ENCODE data around the gene SLC39A9.

DNA sequence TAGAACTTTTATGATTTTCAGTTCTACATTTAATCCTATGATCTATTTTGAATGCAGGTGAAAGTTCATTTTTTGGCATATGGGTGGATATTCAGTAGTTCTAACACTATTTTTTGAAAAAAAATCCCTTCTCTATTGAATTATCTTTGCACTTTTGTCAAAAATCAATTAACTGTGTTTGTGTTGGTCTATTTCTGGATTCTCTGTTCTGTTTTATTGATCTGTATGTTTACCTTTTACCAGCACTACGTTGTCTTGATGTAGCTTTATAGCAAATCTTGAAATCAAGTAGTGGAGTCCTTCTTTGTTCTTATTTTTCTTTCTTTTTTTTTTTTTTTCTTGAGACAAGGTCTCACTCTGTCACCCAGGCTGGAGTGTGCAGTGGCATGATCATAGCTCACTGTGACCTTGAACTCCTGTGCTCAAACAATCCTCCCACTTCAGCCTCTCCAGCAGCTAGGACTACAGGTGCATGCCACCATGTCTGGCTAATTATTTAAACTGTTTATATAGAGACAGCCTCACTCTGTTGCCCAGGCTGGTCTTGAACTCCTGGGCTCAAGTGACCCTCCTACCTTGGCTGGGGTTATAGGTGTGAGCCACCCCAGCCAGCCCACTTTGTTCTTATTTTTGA lies 31.9 kb downstream of the SLC39A9 start:
- peak; percentile 31 to 48 for TF ChIP-seq RXRA (IDR thresholded peaks at IDR 0.05)
- TF ChIP-seq, protein P1, sequence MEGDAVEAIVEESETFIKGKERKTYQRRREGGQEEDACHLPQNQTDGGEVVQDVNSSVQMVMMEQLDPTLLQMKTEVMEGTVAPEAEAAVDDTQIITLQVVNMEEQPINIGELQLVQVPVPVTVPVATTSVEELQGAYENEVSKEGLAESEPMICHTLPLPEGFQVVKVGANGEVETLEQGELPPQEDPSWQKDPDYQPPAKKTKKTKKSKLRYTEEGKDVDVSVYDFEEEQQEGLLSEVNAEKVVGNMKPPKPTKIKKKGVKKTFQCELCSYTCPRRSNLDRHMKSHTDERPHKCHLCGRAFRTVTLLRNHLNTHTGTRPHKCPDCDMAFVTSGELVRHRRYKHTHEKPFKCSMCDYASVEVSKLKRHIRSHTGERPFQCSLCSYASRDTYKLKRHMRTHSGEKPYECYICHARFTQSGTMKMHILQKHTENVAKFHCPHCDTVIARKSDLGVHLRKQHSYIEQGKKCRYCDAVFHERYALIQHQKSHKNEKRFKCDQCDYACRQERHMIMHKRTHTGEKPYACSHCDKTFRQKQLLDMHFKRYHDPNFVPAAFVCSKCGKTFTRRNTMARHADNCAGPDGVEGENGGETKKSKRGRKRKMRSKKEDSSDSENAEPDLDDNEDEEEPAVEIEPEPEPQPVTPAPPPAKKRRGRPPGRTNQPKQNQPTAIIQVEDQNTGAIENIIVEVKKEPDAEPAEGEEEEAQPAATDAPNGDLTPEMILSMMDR (IDR thresholded peaks at IDR 0.05; ENCODE audit: low read depth, low read length, missing input control) = no peak

All from liver (tissue), 3 donors.